Pancreas (tissue), 10 donors: Measurements from ENCODE around the gene GSTP1. TPM values are rescaled to one million over a fixed set of nuclear protein-coding genes. Genes with fewer than 3 reads are reported as not detected.
"Not testable (repeated sequence)": the region's sequence is repeated elsewhere in the genome, so short reads cannot be mapped to it uniquely, and the experiment has no call there.

Source experiments
- ATAC-seq, 4 donors: fragments of 200-7000 bp; cut with Tn5 transposase; one replicate each; pipeline versions ENCODE4 v1.8.0 to v1.9.1; 2020; ENCODE audit warnings: mild to moderate bottlenecking in 4 of 4, moderate library complexity in 4 of 4
- DNase-seq, 6 donors: peaks; one replicate each; pipeline ENCODE4 v3.0.0-alpha.2; 2020
- FAIRE-seq: peaks from 2 replicates; lab custom pipeline; 2012; peaks lifted over from hg19 to GRCh38; lab: Jason Lieb, UNC
- H3K27ac ChIP-seq, 4 donors: fragments of 200-600 bp; sonication (generic); 1 replicate in 3 of 4; 2 replicates in 1 of 4; pipeline versions ENCODE4 v1.5.0 to v1.8.0; 2020
- H3K27me3 ChIP-seq, 4 donors: fragments of 200-600 bp; one replicate each; pipeline ENCODE4 v1.8.0; 2021
- H3K36me3 ChIP-seq, 3 donors: fragments of 200-600 bp; sonication (generic) in 1 of 3; one replicate each; pipeline versions ENCODE4 v1.5.0 to v1.8.0; 2020 to 2021
- H3K4me1 ChIP-seq, 3 donors: fragments of 200-600 bp; one replicate each; pipeline ENCODE4 v1.8.0; 2021
- H3K4me3 ChIP-seq, 4 donors: fragments of 200-600 bp; sonication (generic) in 2 of 4; one replicate each; pipeline versions ENCODE4 v1.5.0 to v1.8.0; 2020 to 2021
- H3K9me3 ChIP-seq, 4 donors: fragments of 200-600 bp; one replicate each; pipeline ENCODE4 v1.8.0; 2021
- CTCF ChIP-seq, 4 donors: fragments of 200-600 bp; sonication (generic) in 3 of 4; IDR thresholded peaks; one replicate each; pipeline versions ENCODE4 v1.5.0 to v1.8.0; 2021; ENCODE audit warnings: antibody characterized with exemption in 4 of 4
- WGBS, 2 donors: extraction: QIAGEN DNeasy Blood & Tissue Kit; methylation state at CpG; one replicate each; pipeline ENCODE4 v1.1.7; 2013; 5-methylcytosine and 5-hydroxymethylcytosine counted together
- intact Hi-C, 3 donors: fragments of 100-400 bp; cut with DNase I; formaldehyde crosslinking; loops; one replicate each; pipeline versions ENCODE4 v1.11.1 to v1.14.2; 2022
- polyA plus RNA-seq, 2 donors: library from polyadenylated mRNA; stranded (reverse); fragments of 200-250 nt; gene quantifications; one replicate each; pipeline ENCODE4 v1.2.3, GENCODE V29; 2013
- total RNA-seq, 6 donors: library from RNA; stranded (reverse); fragmentation: NEBNext Ultra II Directional in 4 of 6; extraction: Animal tissue kit (Norgen Biotek cat#: 25700) in 4 of 6; gene quantifications; one replicate each; pipeline versions ENCODE4 v1.2.1 to v1.2.4, GENCODE V29; 2021 to 2023
- donor health status: healthy with polysubstance abuse.
- donor health status: DM: no; HTN: no; CAD: no; lungs with moderate emphysema.
- donor health status: DM: no; HTN: no; CAD: no.
- donor health status: control.
- donor health status: control.
- donor health status: Bipolar disorder and iron deficiency.
- donor health status: DM: yes; HTN: yes; CAD: no.
- donor health status: DM: no; HTN: no; CAD: no.
- donor health status: DM: no; HTN: no; CAD: no.
- donor health status: DM: yes; HTN: yes; CAD: no.

The GSTP1 gene
- total and polyA plus RNA-seq, 8 donors = 169 to 350 (median 240) TPM

DNA sequence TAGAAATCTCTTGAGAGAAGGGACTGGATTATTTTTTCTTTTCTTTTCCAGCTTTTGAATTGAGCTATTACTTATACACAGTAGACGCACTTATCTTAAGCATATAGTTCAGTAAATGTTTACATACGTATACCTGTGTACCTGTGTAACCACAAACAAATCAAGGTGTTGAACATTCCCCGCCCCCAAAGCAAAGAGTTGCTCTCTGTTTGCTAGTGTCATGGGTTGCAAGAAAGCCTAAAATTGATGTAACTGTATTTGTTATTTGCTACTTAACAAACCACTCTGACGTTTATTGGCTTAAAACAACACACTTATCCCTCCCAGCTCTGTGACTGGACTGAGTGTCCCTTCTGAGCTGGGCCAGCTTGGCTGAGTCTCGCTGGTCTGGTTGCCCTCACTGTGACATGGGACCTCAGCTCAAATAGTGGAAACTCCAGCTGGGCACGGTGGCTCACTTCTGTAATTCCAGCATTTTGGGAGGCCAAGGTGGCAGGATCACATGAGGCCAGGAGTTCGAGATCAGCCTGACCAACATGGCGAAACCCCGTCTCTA lies 35.0 kb upstream of the GSTP1 start:
- ATAC-seq = no peak
- intact Hi-C loops = no loop called here
- H3K9me3 ChIP-seq = no peaks in the 10 kb centered on the region
- peaks cover 4 to 6% (median 5%) of the 10 kb centered on the region in 3 donors for H3K4me1 ChIP-seq
- no peaks in the 10 kb centered on the region for H3K27me3 ChIP-seq
- no peaks in the 10 kb centered on the region for H3K36me3 ChIP-seq
- H3K27ac ChIP-seq = no peak overlapping the region
- TF ChIP-seq CTCF (IDR thresholded peaks at IDR 0.05) = no peak
- H3K4me3 ChIP-seq = no peak overlapping the region
- 79 to 80% methylated on average over 9 of the region's 9 CpGs for WGBS, 2 donors
- FAIRE-seq = no peak
- no peak for DNase-seq

- Histone ChIP-seq H3K27me3 (no peaks in the 10 kb centered on the region), H3K4me1 (no peaks in the 10 kb centered on the region), H3K9me3 (no peaks in the 10 kb centered on the region), H3K36me3 (no peaks in the 10 kb centered on the region), H3K27ac (no peak overlapping the region), H3K4me3 (no peak overlapping the region)
- no peak for TF ChIP-seq CTCF (IDR thresholded peaks at IDR 0.05)
- DNase-seq = no peak
- intact Hi-C loops = no loop called here
- no peak for FAIRE-seq
- ATAC-seq = no peak
These were observed 32.5 kb upstream of the GSTP1 start for GRCh38 chr11:67551127-67551526.

GRCh38 chr11:67551697-67552096 lies 31.9 kb upstream of the GSTP1 start:
- FAIRE-seq, H3K4me1 ChIP-seq, H3K36me3 ChIP-seq, H3K27me3 ChIP-seq, H3K4me3 ChIP-seq, H3K27ac ChIP-seq, DNase-seq, ATAC-seq, intact Hi-C loops, H3K9me3 ChIP-seq: not testable (repeated sequence)

- H3K4me3 ChIP-seq = no peak overlapping the region
- ATAC-seq = no peak
- H3K36me3 ChIP-seq = no peaks in the 10 kb centered on the region
- WGBS, 2 donors = 79% methylated on average over 3 of the region's 3 CpGs
- TF ChIP-seq CTCF (IDR thresholded peaks at IDR 0.05) = no peak
- H3K27ac ChIP-seq = no peak overlapping the region
- intact Hi-C loops = no loop called here
- FAIRE-seq = no peak
- no peaks in the 10 kb centered on the region for H3K9me3 ChIP-seq
- H3K4me1 ChIP-seq = no peaks in the 10 kb centered on the region
- H3K27me3 ChIP-seq = no peaks in the 10 kb centered on the region
- DNase-seq = no peak
These were observed 27.4 kb upstream of the GSTP1 start for GRCh38 chr11:67556244-67556643.

GRCh38 chr11:67558084-67558772 lies 25.4 kb upstream of the GSTP1 start:
- Histone ChIP-seq H3K36me3 (no peaks in the 10 kb centered on the region), H3K4me3 (no peak overlapping the region), H3K9me3 (no peaks in the 10 kb centered on the region), H3K4me1 (no peaks in the 10 kb centered on the region), H3K27me3 (no peaks in the 10 kb centered on the region), H3K27ac (no peak overlapping the region)
- no peak for FAIRE-seq
- ATAC-seq = peak in 3 of 4 donors; percentile 43 to 59 (median 44)
- TF ChIP-seq CTCF (IDR thresholded peaks at IDR 0.05) = no peak
- intact Hi-C loops = no loop called here
- 32 to 40% methylated on average over 19 of the region's 19 CpGs for WGBS, 2 donors
- no peak for DNase-seq
